ENCODE measurements around the gene SH3YL1.

The SH3YL1 gene

DNA sequence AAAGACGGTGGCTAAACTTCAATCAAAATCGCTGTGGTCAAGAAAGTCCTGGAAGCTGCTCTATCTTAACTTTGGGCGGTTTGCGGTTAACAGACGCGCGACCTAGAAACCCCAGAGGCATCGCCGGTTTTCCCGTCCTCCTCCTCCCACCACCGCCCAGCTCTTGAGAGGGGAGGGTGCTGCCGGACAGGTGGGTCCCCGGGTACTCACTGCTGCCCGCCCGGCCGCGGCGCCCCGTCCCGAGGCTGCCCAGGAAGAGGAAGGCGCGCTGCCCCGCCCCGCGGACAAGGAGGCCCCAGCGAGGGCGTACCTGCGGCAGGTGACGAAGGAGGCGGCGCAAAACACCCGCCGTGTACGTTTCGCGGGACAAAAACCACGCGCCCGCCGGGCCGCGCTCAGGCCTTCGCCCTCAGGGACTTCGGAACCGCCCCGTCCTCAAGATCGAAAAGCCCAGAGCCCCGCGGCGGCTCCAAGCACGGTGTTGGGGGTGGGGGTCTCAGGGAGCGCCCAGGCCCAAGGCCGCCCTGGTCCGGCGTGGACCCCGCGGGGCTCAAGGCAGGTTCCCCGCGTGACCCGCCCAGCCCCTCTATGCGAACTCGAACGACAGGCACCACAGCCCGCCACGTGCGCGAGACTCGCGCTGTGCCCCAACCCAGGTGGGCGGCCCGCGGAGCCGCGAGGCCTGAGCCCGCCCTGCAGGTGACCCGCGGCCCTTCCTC is at the start of gene SH3YL1:
SH3YL1 (minus strand) TSS at position 259 of the 719 bp plus-strand sequence; CDS start at position 211, 48 bp downstream.
- no peak for DNase-seq

DNA sequence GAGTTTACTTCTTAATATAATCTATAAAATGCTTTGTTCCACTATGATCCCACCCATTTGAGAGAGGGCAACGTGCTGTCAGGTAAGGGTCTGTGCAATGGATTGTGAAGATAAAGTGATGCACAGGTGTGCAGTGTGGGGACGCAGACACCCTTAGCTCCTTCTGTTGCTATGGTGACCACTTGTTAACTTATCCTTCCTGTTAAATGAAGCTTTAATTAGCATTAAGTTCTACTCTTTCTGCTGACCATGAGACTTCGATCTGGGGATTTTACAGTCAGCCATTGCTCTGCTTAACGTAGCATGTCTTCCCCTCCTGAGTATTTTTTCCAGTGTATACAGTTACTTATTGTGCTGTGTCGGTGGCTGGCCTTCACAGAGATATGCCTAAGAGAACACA is 47.2 kb upstream of the SH3YL1 start:
- no peak for DNase-seq

GRCh38 chr2:309954-310510 is 46.2 kb upstream of the SH3YL1 start:
- no peak for DNase-seq

DNA sequence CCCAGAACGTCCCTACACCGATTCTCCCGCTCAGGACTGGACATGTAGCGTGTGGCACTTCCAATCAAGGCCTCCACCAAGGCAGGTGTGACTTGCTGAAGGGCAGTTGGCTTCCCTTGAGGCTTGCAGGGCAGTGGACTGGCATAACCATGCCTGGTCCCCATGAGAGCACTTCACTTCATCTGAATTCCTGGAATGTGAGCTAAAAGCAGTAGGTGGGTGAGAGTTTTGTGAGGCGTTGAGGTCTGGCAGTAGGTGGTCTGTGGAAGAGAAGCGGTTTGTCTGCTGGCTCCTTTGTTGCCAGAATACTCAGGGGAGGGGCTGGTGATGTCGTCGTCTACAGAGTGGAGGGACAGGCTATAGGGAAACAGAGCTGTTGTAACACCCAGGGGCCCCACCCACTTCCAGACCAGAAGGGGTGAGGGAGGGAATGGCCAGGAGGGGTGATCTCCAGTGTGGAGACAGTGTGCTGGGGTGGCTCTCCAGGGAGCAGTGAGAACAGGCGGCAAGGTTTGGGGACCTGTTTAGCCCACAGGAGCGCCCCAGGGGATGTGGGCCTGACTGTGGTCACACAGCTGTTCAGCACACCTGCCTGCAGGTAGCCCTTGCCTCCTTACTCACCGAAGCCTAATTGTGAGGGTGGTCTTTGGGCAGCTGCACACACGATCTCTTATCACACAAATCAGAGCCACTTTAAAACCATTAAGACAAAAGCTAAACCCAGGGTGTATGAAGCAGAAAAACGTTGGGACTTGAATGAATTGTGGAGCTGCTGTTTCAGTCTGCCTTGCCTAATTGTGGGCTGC is 45.5 kb upstream of the SH3YL1 start:
- DNase-seq = no peak

- no peak for DNase-seq
Observed at GRCh38 chr2:305366-305765, 41.5 kb upstream of the SH3YL1 start.

- no peak for DNase-seq
Observed at GRCh38 chr2:296354-296753, 32.5 kb upstream of the SH3YL1 start.

DNA sequence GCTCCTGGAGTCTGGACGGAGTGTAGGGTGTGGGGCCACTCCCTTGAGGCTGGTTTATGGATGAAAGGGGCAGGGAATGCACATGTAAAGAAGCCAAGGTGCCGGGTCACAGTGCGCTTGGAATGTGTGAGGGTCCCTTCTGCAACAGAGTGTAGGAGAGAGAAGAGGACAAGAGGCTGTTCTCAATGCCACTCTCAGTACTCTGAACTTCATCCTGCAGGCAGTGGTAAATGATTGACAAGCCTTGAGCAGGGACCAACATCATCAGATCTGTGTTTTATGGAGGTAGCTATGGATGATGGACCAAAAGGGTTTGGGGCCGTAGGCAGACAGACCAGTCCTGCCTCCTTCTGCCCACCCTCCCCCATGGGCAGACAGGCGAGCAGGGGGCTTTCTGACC is 31.3 kb upstream of the SH3YL1 start:
- DNase-seq = no peak

- DNase-seq = no peak
Observed at GRCh38 chr2:290090-290722, 26.4 kb upstream of the SH3YL1 start.

DNA sequence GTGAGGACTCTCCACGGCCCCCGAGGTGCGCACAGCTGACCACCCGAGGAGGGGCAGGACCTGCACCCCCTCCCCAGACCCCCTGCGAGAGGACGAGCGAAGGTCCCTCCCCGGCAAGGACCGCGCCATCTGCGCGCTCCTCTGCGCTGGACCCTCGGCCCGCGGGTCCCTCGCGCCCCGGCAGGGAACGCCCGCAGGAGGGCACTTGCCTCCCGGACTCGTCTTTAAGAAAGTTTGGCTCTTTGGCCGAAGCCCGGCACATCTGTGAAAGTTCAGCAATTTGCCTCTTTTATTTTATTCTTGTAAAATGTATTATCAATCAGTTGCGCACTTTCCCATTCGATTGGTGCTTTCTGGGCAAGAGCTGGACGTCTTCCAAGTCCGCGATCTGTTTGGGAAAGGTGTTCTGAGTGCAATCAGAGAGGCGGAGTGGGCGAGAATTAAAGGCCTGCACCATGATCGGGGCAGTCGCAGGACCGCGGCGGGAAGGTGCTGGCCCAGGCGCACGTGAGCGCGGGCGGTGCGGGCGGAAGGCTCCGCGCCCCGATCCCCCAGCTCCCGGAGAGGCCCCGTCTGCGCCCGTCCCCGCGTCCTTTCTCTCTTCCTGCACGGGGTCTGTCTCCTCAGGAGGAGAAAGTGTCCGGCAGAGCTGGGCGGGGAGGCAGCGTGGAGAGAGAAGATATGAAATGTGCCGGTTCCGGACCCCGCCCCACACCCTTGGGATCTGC is 25.7 kb upstream of the SH3YL1 start:
- no peak for DNase-seq

DNA sequence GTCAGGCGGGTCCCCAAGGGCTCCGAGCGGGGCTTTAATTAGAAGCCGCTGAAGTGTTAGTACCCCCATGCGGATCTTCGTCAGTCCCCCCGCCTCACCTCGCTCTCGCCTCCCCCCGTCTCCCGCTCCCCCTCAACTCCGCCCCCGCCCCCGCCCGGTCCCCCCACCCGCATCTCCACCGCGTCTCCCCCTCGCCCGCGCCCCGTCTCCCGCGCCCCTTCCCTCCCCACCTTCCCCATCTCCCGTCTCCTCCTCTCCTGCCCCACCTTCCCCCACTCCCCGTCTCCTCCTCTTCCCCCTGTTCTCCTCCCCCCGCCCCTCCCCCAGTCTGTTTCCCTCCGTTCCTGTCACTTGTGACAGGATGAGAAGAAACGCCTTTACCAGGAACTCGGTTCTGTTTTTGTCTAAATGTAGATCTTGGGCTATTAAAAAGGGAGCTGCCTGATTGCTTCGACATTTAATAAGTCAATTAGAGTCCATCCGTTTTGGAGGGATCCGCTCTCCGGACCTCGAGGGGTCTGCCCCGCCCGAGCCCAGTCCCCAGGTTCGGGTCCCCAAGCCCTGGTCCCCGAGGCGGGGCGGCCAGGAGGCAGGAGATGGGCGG is 25.0 kb upstream of the SH3YL1 start:
- DNase-seq = no peak

DNA sequence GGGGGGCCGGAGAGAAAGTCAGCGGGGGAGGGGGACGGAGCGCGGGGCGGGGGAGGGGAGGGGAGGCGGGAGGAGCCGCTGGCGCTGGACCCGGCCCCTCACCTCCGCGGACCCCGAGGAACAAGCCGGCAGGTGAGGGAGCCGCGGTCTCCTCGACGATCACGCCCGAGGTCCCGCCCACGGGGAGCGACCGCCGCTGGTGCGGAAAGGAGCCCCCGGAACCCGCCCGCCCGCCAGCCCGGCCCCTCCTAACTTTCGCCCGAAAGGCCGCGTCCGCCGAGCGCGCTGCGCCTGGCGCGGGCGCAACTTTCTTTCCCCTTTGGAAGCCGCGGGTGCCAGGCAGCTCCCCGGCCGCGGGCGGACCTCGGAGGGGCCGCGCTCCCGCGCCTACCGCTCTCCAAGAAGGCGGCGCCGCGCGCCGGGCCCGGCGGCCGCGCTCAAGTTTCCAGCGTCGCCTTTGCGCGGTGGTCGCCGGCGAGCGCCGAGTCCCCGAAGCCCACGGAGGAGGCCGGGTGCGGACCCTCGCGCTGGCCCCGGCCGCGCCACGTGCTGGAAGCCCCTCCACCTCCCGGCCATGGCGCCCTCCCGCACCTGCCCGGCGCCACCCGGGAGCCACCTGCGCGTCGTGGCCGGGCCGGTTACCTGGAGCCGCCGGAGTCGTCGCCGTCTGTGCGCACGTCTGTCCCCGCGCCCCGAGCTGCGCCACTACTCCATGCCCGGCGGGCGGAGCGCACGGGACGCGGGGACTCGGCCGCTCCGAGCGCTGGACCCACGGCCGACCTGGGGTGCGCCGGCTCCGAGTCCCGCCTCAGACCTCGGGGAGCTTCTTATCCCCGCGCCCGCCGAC is 24.3 kb upstream of the SH3YL1 start, which contains the start of gene ALKAL2:
ALKAL2 (minus strand) TSS at position 181 of the 847 bp plus-strand sequence. CDS start 256 bp downstream, outside the sequence.
- no peak for DNase-seq

- no peak for DNase-seq
Observed at GRCh38 chr2:287471-287885, 23.6 kb upstream of the SH3YL1 start.

- DNase-seq = no peak
Observed at GRCh38 chr2:286774-287392, 23.1 kb upstream of the SH3YL1 start.

DNA sequence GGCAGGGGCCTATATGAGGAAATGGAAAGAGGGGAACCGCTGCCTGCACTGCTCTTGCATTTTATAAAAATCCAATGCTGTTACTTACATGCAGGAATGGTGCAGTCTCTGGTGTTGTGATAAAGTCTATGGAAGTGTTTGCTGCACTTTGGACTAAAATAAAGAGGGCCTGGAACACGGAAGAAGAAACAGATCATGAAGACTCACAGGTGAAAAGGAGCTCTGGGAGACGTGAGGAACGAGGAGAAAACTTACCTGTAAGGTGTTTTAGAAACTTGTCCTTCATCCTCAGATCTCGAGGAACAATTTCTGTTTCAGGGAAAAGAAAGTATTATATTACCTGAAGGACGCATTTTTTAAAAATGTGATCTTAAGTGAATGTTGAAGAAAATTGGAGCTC is 22.2 kb upstream of the SH3YL1 start:
- DNase-seq = no peak

GRCh38 chr2:285531-285930 is 21.7 kb upstream of the SH3YL1 start:
- no peak for DNase-seq

- DNase-seq = no peak
Observed at GRCh38 chr2:284896-285492, 21.2 kb upstream of the SH3YL1 start.

DNA sequence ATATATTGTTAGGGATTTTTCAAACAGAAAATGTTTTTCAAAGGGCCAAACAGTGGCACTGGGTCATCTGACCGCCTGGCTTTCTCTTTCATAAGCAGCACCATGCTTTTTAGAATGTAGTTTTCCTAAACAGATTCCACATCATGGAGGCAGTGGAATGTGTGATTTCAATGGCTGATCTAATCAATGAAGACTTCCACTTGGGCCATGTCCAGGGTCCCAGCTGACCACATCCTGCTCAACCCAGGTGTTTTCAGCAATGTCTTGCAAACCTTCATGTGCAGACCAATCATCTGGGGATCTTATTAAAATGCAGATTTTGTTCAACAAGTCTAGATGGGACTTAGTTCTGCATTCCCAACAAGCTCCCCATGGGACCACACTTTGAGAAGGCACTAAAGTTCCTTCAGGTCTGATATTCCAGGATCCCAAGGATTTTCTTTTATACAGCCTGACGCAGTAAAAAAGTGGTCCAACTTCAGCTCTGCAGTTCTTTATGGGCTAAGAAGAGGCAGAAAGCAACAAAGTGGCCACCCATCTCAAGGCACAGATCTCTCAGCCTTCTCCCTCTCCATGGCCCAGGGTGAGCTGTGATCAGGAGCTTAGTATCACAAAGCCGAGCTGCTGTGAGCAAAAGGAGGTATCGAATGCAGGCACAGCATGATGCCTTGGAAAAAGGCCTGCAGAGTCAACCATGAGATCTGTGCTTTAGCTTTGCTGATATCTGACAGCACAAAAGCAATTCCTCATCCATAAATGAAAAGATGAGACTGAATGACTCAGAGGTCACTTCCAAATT is 20.4 kb upstream of the SH3YL1 start:
- no peak for DNase-seq

- no peak for DNase-seq
Observed at GRCh38 chr2:282371-283263, 18.8 kb upstream of the SH3YL1 start.

Data from SHP77 treated with DMSO at 0.1 percent for 48 hours (cell line).